ENCODE results near the gene C19orf38. TPM values are rescaled to one million over a fixed set of nuclear protein-coding genes. Genes with fewer than 3 reads are reported as not detected.

C19orf38 gene
- total RNA-seq (10 to 100 TPM; 11.7 to 48.1 (median 20.3) TPM), polyA plus RNA-seq (10 to 100 TPM; 10.2 to 15.9 (median 12.1) TPM)
- long read RNA-seq, donor 1, partial matches to known transcripts: 0 of 1 reads
- long read RNA-seq, donor 1, other reads (novel, unspliced or antisense): 0 of 1 reads
- long read RNA-seq, donor 2, partial matches to known transcripts: 0 of 3 reads
- long read RNA-seq, donor 2, other reads (novel, unspliced or antisense): 0 of 3 reads

- H3K27me3 ChIP-seq (replicated peaks in 1 of 7): peaks cover 0 to 25% (median 0%) of the 10 kb centered on the region in 7 donors
- peaks cover 0 to 23% (median 2%) of the 10 kb centered on the region in 6 donors for H3K4me1 ChIP-seq
- 14 to 24% (median 22%) methylated on average over 14 of the region's 14 CpGs for WGBS, 5 donors
- peaks cover 0 to 22% (median 11%) of the 10 kb centered on the region in 8 donors for H3K9me3 ChIP-seq
- H3K4me3 ChIP-seq: peak within 1 kb of the TSS in 6 of 8 donors; percentile 2 to 58 (median 22)
- peak; percentile 84 for DNase-seq
- peaks cover 0 to 27% (median 0%) of the 10 kb centered on the region in 6 donors for H3K36me3 ChIP-seq
- no peak for TF ChIP-seq CTCF (IDR thresholded peaks at IDR 0.05 in 8 of 11, conservative IDR thresholded peaks at IDR 0.05 in 3 of 11)
- TF ChIP-seq POLR2AphosphoS5 (IDR thresholded peaks at IDR 0.05): peak in 2 of 3 donors; percentile 24 to 49
- intact Hi-C loops (cut with DNase I; ENCODE audit: low total_unique reads): no loop called here
- H3K27ac ChIP-seq: peak within 1 kb of the TSS in 7 of 8 donors; percentile 51 to 87 (median 74)
These were observed at the start of gene C19orf38 for GRCh38 chr19:10848230-10848856. C19orf38 (plus strand) TSS chr19:10848415; CDS start chr19:10848509, 94 bp downstream.

- WGBS, 5 donors: 67 to 87% (median 79%) methylated on average over 5 to 9 of the region's 9 CpGs
- H3K9me3 ChIP-seq: no peaks in the 10 kb centered on the region
- peaks cover 0 to 100% (median 86%) of the 10 kb centered on the region in 6 donors for H3K36me3 ChIP-seq
- no peak for DNase-seq
- H3K27me3 ChIP-seq (replicated peaks in 1 of 7): no peaks in the 10 kb centered on the region
- intact Hi-C loops (cut with DNase I; ENCODE audit: low total_unique reads): no loop called here
- H3K4me1 ChIP-seq: peaks cover 0 to 56% (median 29%) of the 10 kb centered on the region in 6 donors
- H3K27ac ChIP-seq: peak overlapping the region in 2 of 8 donors; percentile 9 to 84
- no peak overlapping the region for H3K4me3 ChIP-seq
- TF ChIP-seq POLR2AphosphoS5 (IDR thresholded peaks at IDR 0.05) (peak in 1 of 3 donors; percentile 28), POLR2A (IDR thresholded peaks at IDR 0.05) (no peak)
These were observed 47.7 kb upstream of the C19orf38 start for GRCh38 chr19:10800488-10800887.

GRCh38 chr19:10802479-10802878, 45.7 kb upstream of the C19orf38 start:
- Histone ChIP-seq H3K27me3 (replicated peaks in 1 of 7) (no peaks in the 10 kb centered on the region), H3K9me3 (no peaks in the 10 kb centered on the region), H3K4me1 (peaks cover 0 to 46% (median 20%) of the 10 kb centered on the region in 6 donors), H3K4me3 (no peak overlapping the region), H3K27ac (no peak overlapping the region), H3K36me3 (peaks cover 0 to 100% (median 76%) of the 10 kb centered on the region in 6 donors)
- DNase-seq: no peak
- intact Hi-C loops (cut with DNase I; ENCODE audit: low total_unique reads): no loop called here
- TF ChIP-seq CTCF (IDR thresholded peaks at IDR 0.05 in 8 of 11, conservative IDR thresholded peaks at IDR 0.05 in 3 of 11) (no peak), POLR2A (IDR thresholded peaks at IDR 0.05) (no peak), POLR2AphosphoS5 (IDR thresholded peaks at IDR 0.05) (no peak)
- 92 to 100% (median 96%) methylated on average over 2 to 5 of the region's 5 CpGs for WGBS, 5 donors

GRCh38 chr19:10803252-10803651, 45.0 kb upstream of the C19orf38 start:
- no peak overlapping the region for H3K4me3 ChIP-seq
- DNase-seq: no peak
- H3K27ac ChIP-seq: peak overlapping the region in 1 of 8 donors; percentile 86
- peaks cover 0 to 100% (median 70%) of the 10 kb centered on the region in 6 donors for H3K36me3 ChIP-seq
- H3K27me3 ChIP-seq (replicated peaks in 1 of 7): no peaks in the 10 kb centered on the region
- no peaks in the 10 kb centered on the region for H3K9me3 ChIP-seq
- peaks cover 0 to 44% (median 13%) of the 10 kb centered on the region in 6 donors for H3K4me1 ChIP-seq
- 93 to 99% (median 98%) methylated on average over 8 to 9 of the region's 9 CpGs for WGBS, 5 donors
- intact Hi-C loops (cut with DNase I; ENCODE audit: low total_unique reads): no loop called here
- no peak for TF ChIP-seq POLR2A (IDR thresholded peaks at IDR 0.05)
- peak in 1 of 3 donors; percentile 50 for TF ChIP-seq POLR2AphosphoS5 (IDR thresholded peaks at IDR 0.05)
